ENCODE measurements around the gene UBAP1.
"Not testable (repeated sequence)": the region's sequence is repeated elsewhere in the genome, so short reads cannot be mapped to it uniquely, and the experiment has no call there.

Gene UBAP1

GRCh38 chr9:34227445-34227844 is 48.6 kb downstream of the UBAP1 start:
- no peak for DNase-seq (ENCODE audit: low read depth)
- no peak for TF ChIP-seq CTCF (IDR thresholded peaks at IDR 0.05; ENCODE audit: insufficient read depth, low read depth, low read length, missing control alignments)

GRCh38 chr9:34230556-34230955 is 51.7 kb downstream of the UBAP1 start:
- TF ChIP-seq CTCF (IDR thresholded peaks at IDR 0.05; ENCODE audit: insufficient read depth, low read depth, low read length, missing control alignments), result no peak
- no peak for DNase-seq (ENCODE audit: low read depth)
- no peak overlapping the region for H3K4me3 ChIP-seq (ENCODE audit: low read depth, low read length)

More at GRCh38 chr9:34227445-34227844, 48.6 kb downstream of the UBAP1 start:
- H3K4me3 ChIP-seq (ENCODE audit: low read depth, low read length), result no peak overlapping the region

GRCh38 chr9:34232201-34232600 is 53.4 kb downstream of the UBAP1 start:
- H3K4me3 ChIP-seq (ENCODE audit: low read depth, low read length), result no peak overlapping the region
- TF ChIP-seq CTCF (IDR thresholded peaks at IDR 0.05; ENCODE audit: insufficient read depth, low read depth, low read length, missing control alignments), result no peak
- no peak for DNase-seq (ENCODE audit: low read depth)

- no peak for TF ChIP-seq CTCF (IDR thresholded peaks at IDR 0.05; ENCODE audit: insufficient read depth, low read depth, low read length, missing control alignments)
- no peak overlapping the region for H3K4me3 ChIP-seq (ENCODE audit: low read depth, low read length)
- no peak for DNase-seq (ENCODE audit: low read depth)
Observed at GRCh38 chr9:34233672-34234071, 54.8 kb downstream of the UBAP1 start.

GRCh38 chr9:34237836-34238235 is 59.0 kb downstream of the UBAP1 start:
- H3K4me3 ChIP-seq (ENCODE audit: low read depth, low read length), result no peak overlapping the region
- TF ChIP-seq CTCF (IDR thresholded peaks at IDR 0.05; ENCODE audit: insufficient read depth, low read depth, low read length, missing control alignments), result no peak
- DNase-seq (ENCODE audit: low read depth), result no peak

- no peak for TF ChIP-seq CTCF (IDR thresholded peaks at IDR 0.05; ENCODE audit: insufficient read depth, low read depth, low read length, missing control alignments)
- no peak overlapping the region for H3K4me3 ChIP-seq (ENCODE audit: low read depth, low read length)
- no peak for DNase-seq (ENCODE audit: low read depth)
Observed at GRCh38 chr9:34240006-34240405, 61.2 kb downstream of the UBAP1 start.

GRCh38 chr9:34242830-34243229 is 64.0 kb downstream of the UBAP1 start:
- TF ChIP-seq CTCF (IDR thresholded peaks at IDR 0.05; ENCODE audit: insufficient read depth, low read depth, low read length, missing control alignments), result no peak
- no peak for DNase-seq (ENCODE audit: low read depth)
- no peak overlapping the region for H3K4me3 ChIP-seq (ENCODE audit: low read depth, low read length)

GRCh38 chr9:34245212-34245611 is 66.4 kb downstream of the UBAP1 start:
- not testable (repeated sequence) for H3K4me3 ChIP-seq (ENCODE audit: low read depth, low read length); DNase-seq (ENCODE audit: low read depth)
